Osteoblast (primary cell): ENCODE data around the gene EFCAB5. TPM values are rescaled to one million over a fixed set of nuclear protein-coding genes. Genes with fewer than 3 reads are reported as not detected.
A peak's percentile ranks its signal among the peaks of the same experiment; 100 is the strongest.
"Not testable (repeated sequence)": the region's sequence is repeated elsewhere in the genome, so short reads cannot be mapped to it uniquely, and the experiment has no call there.

Source experiments
- DNase-seq: peaks from one replicate; pipeline ENCODE4 v3.0.0; 2011; ENCODE audit warnings: low spot score, mixed read lengths; ENCODE audit not compliant: insufficient read length; ENCODE audit errors: missing footprints
- H2AFZ ChIP-seq: 2 replicates; pipeline ENCODE4 v1.6.0; 2011; ENCODE audit warnings: mild to moderate bottlenecking, low read length
- H3K27ac ChIP-seq: 2 replicates; pipeline ENCODE4 v1.5.1; 2011; ENCODE audit warnings: mild to moderate bottlenecking, low read depth, low read length, moderate library complexity
- H3K27me3 ChIP-seq: 2 replicates; pipeline ENCODE4 v1.6.0; 2012; ENCODE audit warnings: mild to moderate bottlenecking, control low read depth, inconsistent platforms, low read length, moderate library complexity; ENCODE audit not compliant: insufficient read depth
- H3K36me3 ChIP-seq: 2 replicates; pipeline ENCODE4 v1.5.1; 2011; ENCODE audit warnings: mild to moderate bottlenecking, low read length, control low read depth, moderate library complexity; ENCODE audit not compliant: insufficient read depth
- H3K4me1 ChIP-seq: 2 replicates; pipeline ENCODE4 v1.5.1; 2011; ENCODE audit warnings: mild to moderate bottlenecking, low read length, control low read depth, moderate library complexity; ENCODE audit not compliant: insufficient read depth
- H3K4me2 ChIP-seq: 2 replicates; pipeline ENCODE4 v1.6.0; 2011; ENCODE audit warnings: mild to moderate bottlenecking, low read length; ENCODE audit not compliant: insufficient read depth
- H3K4me3 ChIP-seq: fragments of 200-600 bp; sonication (generic); 3 replicates; pipeline ENCODE4 v1.5.1; 2012; ENCODE audit warnings: mild to moderate bottlenecking, low read length, inconsistent platforms; ENCODE audit not compliant: insufficient read depth
- H3K79me2 ChIP-seq: 2 replicates; pipeline ENCODE4 v1.6.0; 2012; ENCODE audit warnings: mild to moderate bottlenecking, low read length, control low read depth, inconsistent platforms; ENCODE audit not compliant: insufficient read depth
- H3K9me3 ChIP-seq: 2 replicates; pipeline ENCODE4 v1.5.1; 2011; ENCODE audit warnings: low read depth, low read length, control low read depth
- H4K20me1 ChIP-seq: 2 replicates; pipeline ENCODE4 v1.6.0; 2012; ENCODE audit warnings: mild to moderate bottlenecking, low read length, control low read depth; ENCODE audit not compliant: insufficient read depth
- total RNA-seq: library from RNA; depleted of rRNA; stranded (reverse); fragments of >200 nt; gene quantifications from 2 replicates; pipeline ENCODE4 v1.2.3, GENCODE V29; 2012
- TF ChIP-seq, protein P1 (sequence below): IDR thresholded peaks from 2 replicates; pipeline ENCODE4 v1.5.1; 2011; ENCODE audit warnings: mild to moderate bottlenecking, low read depth, low read length, moderate library complexity; ENCODE audit errors: extremely low read depth

Gene EFCAB5
- total RNA-seq, 1 donor = 0.36 TPM

DNA sequence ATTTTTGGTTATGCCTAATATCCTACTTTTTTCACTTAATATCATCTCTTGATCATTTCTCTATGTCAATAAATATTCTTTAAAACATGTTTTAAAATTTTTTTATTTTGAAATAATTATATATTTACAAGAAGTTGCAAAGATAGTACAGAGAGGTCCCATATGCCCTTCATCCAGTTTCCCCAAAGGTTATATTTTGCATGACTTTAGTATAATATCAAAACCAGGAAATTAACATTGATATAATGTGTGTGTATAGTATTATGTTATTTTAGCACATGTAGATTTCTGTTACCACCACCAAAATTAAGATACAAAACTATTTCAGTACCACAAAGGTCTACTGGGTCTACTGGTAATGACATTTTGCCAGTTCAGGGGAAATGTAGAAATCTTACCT is 60.7 kb downstream of the EFCAB5 start:
- DNase-seq = no peak
- TF ChIP-seq, protein P1, sequence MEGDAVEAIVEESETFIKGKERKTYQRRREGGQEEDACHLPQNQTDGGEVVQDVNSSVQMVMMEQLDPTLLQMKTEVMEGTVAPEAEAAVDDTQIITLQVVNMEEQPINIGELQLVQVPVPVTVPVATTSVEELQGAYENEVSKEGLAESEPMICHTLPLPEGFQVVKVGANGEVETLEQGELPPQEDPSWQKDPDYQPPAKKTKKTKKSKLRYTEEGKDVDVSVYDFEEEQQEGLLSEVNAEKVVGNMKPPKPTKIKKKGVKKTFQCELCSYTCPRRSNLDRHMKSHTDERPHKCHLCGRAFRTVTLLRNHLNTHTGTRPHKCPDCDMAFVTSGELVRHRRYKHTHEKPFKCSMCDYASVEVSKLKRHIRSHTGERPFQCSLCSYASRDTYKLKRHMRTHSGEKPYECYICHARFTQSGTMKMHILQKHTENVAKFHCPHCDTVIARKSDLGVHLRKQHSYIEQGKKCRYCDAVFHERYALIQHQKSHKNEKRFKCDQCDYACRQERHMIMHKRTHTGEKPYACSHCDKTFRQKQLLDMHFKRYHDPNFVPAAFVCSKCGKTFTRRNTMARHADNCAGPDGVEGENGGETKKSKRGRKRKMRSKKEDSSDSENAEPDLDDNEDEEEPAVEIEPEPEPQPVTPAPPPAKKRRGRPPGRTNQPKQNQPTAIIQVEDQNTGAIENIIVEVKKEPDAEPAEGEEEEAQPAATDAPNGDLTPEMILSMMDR = no peak
- Histone ChIP-seq H3K4me3 (no peak overlapping the region), H2AFZ (no peak overlapping the region), H4K20me1 (no peaks in the 10 kb centered on the region), H3K79me2 (no peaks in the 10 kb centered on the region), H3K27me3 (peaks cover 8% of the 10 kb centered on the region), H3K9me3 (no peaks in the 10 kb centered on the region), H3K4me2 (no peak overlapping the region), H3K27ac (no peak overlapping the region), H3K36me3 (no peaks in the 10 kb centered on the region), H3K4me1 (peaks cover 10% of the 10 kb centered on the region)

DNA sequence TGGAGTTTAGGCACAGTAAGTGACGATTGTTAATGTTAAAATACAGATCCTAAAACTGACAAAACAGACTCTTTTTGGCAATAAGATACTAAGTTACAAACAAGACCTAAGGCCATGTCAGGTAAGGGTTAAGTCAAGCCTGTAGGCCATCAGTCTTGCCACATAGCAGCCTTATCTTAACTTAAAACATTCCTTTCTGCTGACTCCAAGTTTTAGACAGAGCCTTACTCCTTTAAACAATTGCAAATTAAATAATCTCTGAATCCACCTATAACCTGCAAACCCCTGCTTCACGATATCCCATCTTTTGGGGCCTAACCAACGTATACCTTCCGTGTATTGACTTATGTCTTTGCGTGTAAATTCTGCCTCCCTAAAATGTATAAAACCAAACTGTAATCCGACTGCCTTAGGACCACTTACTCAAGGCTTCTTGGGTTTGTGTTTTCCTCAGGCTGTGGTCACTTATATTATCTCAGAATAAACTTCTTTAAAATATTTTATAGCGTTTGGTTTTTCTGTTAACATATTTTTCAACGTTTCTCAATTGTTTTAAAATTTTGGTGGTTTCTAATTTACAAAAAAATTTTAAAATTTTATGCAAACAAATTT is 64.4 kb downstream of the EFCAB5 start:
- H3K9me3 ChIP-seq = no peaks in the 10 kb centered on the region
- H3K4me1 ChIP-seq = peaks cover 7% of the 10 kb centered on the region
- H4K20me1 ChIP-seq = no peaks in the 10 kb centered on the region
- peaks cover 4% of the 10 kb centered on the region for H3K27me3 ChIP-seq
- H3K4me2 ChIP-seq = peak overlapping the region; percentile 9
- TF ChIP-seq, protein P1 = no peak
- no peak overlapping the region for H2AFZ ChIP-seq
- H3K36me3 ChIP-seq = no peaks in the 10 kb centered on the region
- H3K27ac ChIP-seq = no peak overlapping the region
- H3K4me3 ChIP-seq = no peak overlapping the region
- H3K79me2 ChIP-seq = no peaks in the 10 kb centered on the region
- DNase-seq = no peak

DNA sequence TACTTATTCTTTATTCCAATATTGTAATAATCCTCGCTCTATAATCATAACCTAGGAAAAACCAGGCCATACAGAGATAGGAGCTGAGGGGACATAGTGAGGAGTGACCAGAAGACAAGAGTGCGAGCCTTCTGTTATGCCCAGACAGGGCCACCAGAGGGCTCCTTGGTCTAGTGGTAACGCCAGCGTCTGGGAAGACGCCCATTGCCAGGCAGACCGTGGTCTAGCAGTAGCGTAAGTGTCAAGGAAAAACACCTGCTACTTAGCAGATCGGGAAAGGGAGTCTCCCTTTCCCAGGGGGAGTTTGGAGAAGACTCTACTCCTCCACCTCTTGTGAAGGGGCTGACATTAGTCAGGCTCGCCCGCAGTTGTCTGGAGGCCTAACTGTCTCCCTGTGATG is 70.5 kb downstream of the EFCAB5 start:
- H3K4me3 ChIP-seq, H3K4me1 ChIP-seq, DNase-seq, H2AFZ ChIP-seq, H3K4me2 ChIP-seq, H3K9me3 ChIP-seq, H3K27ac ChIP-seq, H3K79me2 ChIP-seq, H3K27me3 ChIP-seq, H3K36me3 ChIP-seq, H4K20me1 ChIP-seq: not testable (repeated sequence)
- TF ChIP-seq, protein P1 = peak; percentile 20

DNA sequence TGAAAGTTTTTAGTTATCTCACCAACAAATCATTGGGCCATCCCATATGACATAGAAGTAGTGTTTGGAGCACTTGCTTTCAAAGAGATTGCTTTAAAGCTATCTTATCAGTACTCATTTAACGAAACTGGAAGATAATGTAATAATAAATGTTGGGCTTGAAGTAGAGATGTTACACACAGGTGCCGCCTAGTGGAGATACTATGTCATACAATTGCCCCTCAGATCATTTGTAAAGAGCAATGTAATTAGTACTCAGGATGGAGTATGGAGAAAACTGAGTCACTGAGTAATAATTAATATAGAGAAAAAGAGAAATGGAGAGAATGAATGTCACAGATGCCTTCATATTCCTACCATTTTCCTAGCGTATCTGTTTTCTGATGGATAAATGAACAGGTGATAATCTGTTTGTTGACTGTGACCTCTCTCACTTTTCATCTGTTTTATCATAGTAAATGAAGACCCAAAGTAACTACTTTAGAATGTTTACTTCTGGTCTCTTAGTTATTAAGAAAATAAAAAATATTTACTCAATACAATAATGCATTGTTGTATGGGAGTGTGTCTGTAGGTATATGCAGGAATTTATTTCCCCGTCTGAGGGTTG is 80.4 kb downstream of the EFCAB5 start:
- H3K27me3 ChIP-seq = peaks cover 11% of the 10 kb centered on the region
- no peaks in the 10 kb centered on the region for H4K20me1 ChIP-seq
- no peaks in the 10 kb centered on the region for H3K9me3 ChIP-seq
- no peak overlapping the region for H3K27ac ChIP-seq
- no peaks in the 10 kb centered on the region for H3K4me1 ChIP-seq
- no peak overlapping the region for H3K4me3 ChIP-seq
- H3K4me2 ChIP-seq = peak overlapping the region; percentile 51
- no peak overlapping the region for H2AFZ ChIP-seq
- H3K36me3 ChIP-seq = no peaks in the 10 kb centered on the region
- TF ChIP-seq, protein P1 = peak; percentile 81
- no peaks in the 10 kb centered on the region for H3K79me2 ChIP-seq
- no peak for DNase-seq

DNA sequence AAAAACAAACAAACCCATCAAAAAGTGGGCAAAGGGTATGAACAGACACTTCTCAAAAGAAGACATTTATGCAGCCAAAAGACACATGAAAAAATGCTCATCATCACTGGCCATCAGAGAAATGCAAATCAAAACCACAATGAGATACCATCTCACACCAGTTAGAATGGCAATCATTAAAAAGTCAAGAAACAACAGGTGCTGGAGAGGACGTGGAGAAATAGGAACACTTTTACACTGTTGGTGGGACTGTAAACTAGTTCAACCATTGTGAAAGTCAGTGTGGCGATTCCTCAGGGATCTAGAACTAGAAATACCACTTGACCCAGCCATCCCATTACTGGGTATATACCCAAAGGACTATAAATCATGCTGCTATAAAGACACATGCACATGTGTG is 83.9 kb downstream of the EFCAB5 start:
- H3K9me3 ChIP-seq, H3K79me2 ChIP-seq, H3K4me3 ChIP-seq: not testable (repeated sequence)

More for the DNA sequence above, 83.9 kb downstream of the EFCAB5 start:
- not testable (repeated sequence) for DNase-seq, H4K20me1 ChIP-seq, H3K4me2 ChIP-seq, H2AFZ ChIP-seq, H3K4me1 ChIP-seq, H3K27ac ChIP-seq, H3K36me3 ChIP-seq, H3K27me3 ChIP-seq
